HCT116 (cell line): ENCODE data around the gene RNF152. TPM values are rescaled to one million over a fixed set of nuclear protein-coding genes. Genes with fewer than 3 reads are reported as not detected.

Source experiments
- ATAC-seq: fragments of 200-7000 bp; cut with Tn5 transposase; 2 replicates; pipeline ENCODE4 v1.9.1; 2020; ENCODE audit warnings: mild to moderate bottlenecking, moderate library complexity
- BruUV-seq: library from RNA; stranded (reverse); fragments of 400-500 nt; replicated peaks from 2 replicates; lab custom pipeline; 2021; lab: Mats Ljungman, UMichigan
- CTCF ChIA-PET: fragments of 300-600 bp; sonication (Branson Sonifier 250); formaldehyde crosslinking; loops from one replicate; lab custom pipeline; 2021; ENCODE audit warnings: antibody characterized with exemption; lab: Charles Lee
- POLR2A ChIA-PET: fragments of 300-600, 350-600 bp; sonication (Branson Sonifier 250); formaldehyde crosslinking; loops from one replicate; lab custom pipeline; 2021; ENCODE audit warnings: antibody characterized with exemption; lab: Charles Lee
- RAD21 ChIA-PET, 2 experiments: fragments of 300-600 bp; sonication (Branson Sonifier 250); formaldehyde crosslinking; loops; one replicate each; lab custom pipeline; 2023; ENCODE audit warnings: low total read pairs in 2 of 2; ENCODE audit not compliant: uncharacterized antibody in 2 of 2, unreplicated experiment in 2 of 2, low non-redundant PET in 1 of 2; lab: Charles Lee
- DNase-seq: peaks from one replicate; pipeline ENCODE4 v3.0.0-alpha.2; 2010; ENCODE audit warnings: low read depth, low spot score
- H2AFZ ChIP-seq: fragments of 200-600 bp; shearing (Covaris generic), sonication (generic); 2 replicates; pipeline ENCODE4 v1.6.1; 2017; ENCODE audit warnings: low read depth, mixed run types, mixed read lengths, antibody characterized with exemption, low read length; ENCODE audit not compliant: poor library complexity, severe bottlenecking
- H3K27ac ChIP-seq: 2 replicates; pipeline ENCODE4 v1.5.1; 2012; ENCODE audit warnings: low read depth, low read length
- H3K27me3 ChIP-seq: fragments of 200-600 bp; sonication (generic); 2 replicates; pipeline ENCODE4 v1.6.1; 2016; ENCODE audit warnings: mixed run types, low read length, mixed read lengths; ENCODE audit not compliant: insufficient read depth
- H3K36me3 ChIP-seq, 2 experiments: fragments of 200-500 bp in 1 of 2; fragments of 200-600 bp in 1 of 2; sonication (Bioruptor generic) in 1 of 2; sonication (generic) in 1 of 2; 2 replicates each; pipeline versions ENCODE4 v1.5.1 to v1.6.1; 2014 to 2016; ENCODE audit warnings: low read length in 2 of 2, inconsistent platforms in 1 of 2, mixed read lengths in 1 of 2, mixed run types in 1 of 2; ENCODE audit not compliant: insufficient read depth in 2 of 2, control insufficient read depth in 1 of 2
- H3K4me1 ChIP-seq, 2 experiments: fragments of 200-600 bp in 1 of 2; sonication (generic) in 1 of 2; 2 replicates each; pipeline versions ENCODE4 v1.5.1 to v1.6.1; 2012 to 2017; ENCODE audit warnings: low read length in 2 of 2, inconsistent platforms in 1 of 2, mild to moderate bottlenecking in 1 of 2, mixed read lengths in 1 of 2, mixed run types in 1 of 2, moderate library complexity in 1 of 2; ENCODE audit not compliant: insufficient read depth in 2 of 2, control insufficient read depth in 1 of 2
- H3K4me2 ChIP-seq: fragments of 200-600 bp; sonication (generic); 2 replicates; pipeline ENCODE4 v1.6.1; 2017; ENCODE audit warnings: mixed run types, low read length, mixed read lengths
- H3K4me3 ChIP-seq, 2 experiments: fragments of 200-600 bp in 1 of 2; sonication (generic) in 1 of 2; replicated peaks in 1 of 2; 2 replicates each; pipeline ENCODE4 v1.5.1; 2011 to 2016; ENCODE audit warnings: low read length in 2 of 2, control low read depth in 1 of 2, low read depth in 1 of 2, mild to moderate bottlenecking in 1 of 2, mixed read lengths in 1 of 2, mixed run types in 1 of 2
- H3K79me2 ChIP-seq: fragments of 200-600 bp; sonication (generic); 2 replicates; pipeline ENCODE4 v1.6.1; 2017; ENCODE audit warnings: mild to moderate bottlenecking, mixed run types, low read length, moderate library complexity, mixed read lengths; ENCODE audit not compliant: insufficient read depth
- H3K9ac ChIP-seq: fragments of 200-600 bp; sonication (generic); 2 replicates; pipeline ENCODE4 v1.6.1; 2016; ENCODE audit warnings: low read length, mixed read lengths
- H3K9me2 ChIP-seq: fragments of 200-600 bp; sonication (generic), shearing (Covaris generic); 2 replicates; pipeline ENCODE4 v1.6.1; 2017; ENCODE audit warnings: mixed run types, mild to moderate bottlenecking, moderate library complexity; ENCODE audit not compliant: insufficient read depth
- H3K9me3 ChIP-seq, 2 experiments: fragments of 200-500 bp in 1 of 2; fragments of 200-600 bp in 1 of 2; sonication (Bioruptor generic) in 1 of 2; sonication (generic) in 1 of 2; 2 replicates each; pipeline ENCODE4 v1.6.1; 2014 to 2017; ENCODE audit warnings: low read length in 2 of 2, mixed read lengths in 2 of 2, inconsistent platforms in 1 of 2, low read depth in 1 of 2, mild to moderate bottlenecking in 1 of 2, mixed run types in 1 of 2, moderate library complexity in 1 of 2; ENCODE audit not compliant: control insufficient read depth in 1 of 2, insufficient read depth in 1 of 2
- H4K20me1 ChIP-seq: fragments of 200-600 bp; sonication (generic), shearing (Covaris generic); 2 replicates; pipeline ENCODE4 v1.6.1; 2017; ENCODE audit warnings: mixed run types, mild to moderate bottlenecking, moderate library complexity; ENCODE audit not compliant: insufficient read depth
- ATF3 ChIP-seq: IDR thresholded peaks from 2 replicates; pipeline ENCODE4 v1.6.1; 2012
- CBX3 ChIP-seq: IDR thresholded peaks from 2 replicates; pipeline ENCODE4 v1.6.1; 2012; ENCODE audit warnings: low read depth
- CEBPB ChIP-seq: IDR thresholded peaks from 2 replicates; pipeline ENCODE4 v1.6.1; 2012; ENCODE audit warnings: low read depth
- CTCF ChIP-seq, 3 experiments: fragments of 200-600 bp in 1 of 3; sonication (generic) in 1 of 3; IDR thresholded peaks in 2 of 3; conservative IDR thresholded peaks in 1 of 3; 2 replicates each; pipeline ENCODE4 v1.5.1; 2012 to 2017; ENCODE audit warnings: low read depth in 2 of 3, low read length in 2 of 3, antibody characterized with exemption in 1 of 3, borderline replicate concordance in 1 of 3, control low read depth in 1 of 3, mild to moderate bottlenecking in 1 of 3, mixed read lengths in 1 of 3, mixed run types in 1 of 3, moderate library complexity in 1 of 3; ENCODE audit not compliant: insufficient read depth in 1 of 3
- EGR1 ChIP-seq: IDR thresholded peaks from 2 replicates; pipeline ENCODE4 v1.6.1; 2012; ENCODE audit warnings: low read depth
- ELF1 ChIP-seq: IDR thresholded peaks from 2 replicates; pipeline ENCODE4 v1.6.1; 2012; ENCODE audit warnings: low read depth, borderline replicate concordance
- EZH2 ChIP-seq: fragments of 200-600 bp; sonication (generic); IDR thresholded peaks from 2 replicates; pipeline ENCODE4 v1.6.1; 2017; ENCODE audit warnings: antibody characterized with exemption, mixed run types
- EZH2phosphoT487 ChIP-seq: fragments of 200-600 bp; IDR thresholded peaks from 2 replicates; pipeline ENCODE4 v1.6.1; 2018; ENCODE audit warnings: antibody characterized with exemption, borderline replicate concordance
- FOSL1 ChIP-seq: IDR thresholded peaks from 2 replicates; pipeline ENCODE4 v1.6.1; 2012; ENCODE audit warnings: low read depth
- JUND ChIP-seq: IDR thresholded peaks from 2 replicates; pipeline ENCODE4 v1.6.1; 2012
- POLR2AphosphoS5 ChIP-seq: IDR thresholded peaks from 2 replicates; pipeline ENCODE4 v1.6.1; 2011; ENCODE audit warnings: mild to moderate bottlenecking, low read depth, low read length, moderate library complexity
- RAD21 ChIP-seq: IDR thresholded peaks from 2 replicates; pipeline ENCODE4 v1.6.1; 2012; ENCODE audit warnings: low read depth, mild to moderate bottlenecking
- SIN3A ChIP-seq: IDR thresholded peaks from 2 replicates; pipeline ENCODE4 v1.6.1; 2012; ENCODE audit warnings: low read depth
- SP1 ChIP-seq: IDR thresholded peaks from 2 replicates; pipeline ENCODE4 v1.6.1; 2012; ENCODE audit warnings: low read depth
- SRF ChIP-seq: IDR thresholded peaks from 2 replicates; pipeline ENCODE4 v1.6.1; 2012; ENCODE audit warnings: low read depth
- TCF7L2 ChIP-seq: IDR thresholded peaks from 2 replicates; pipeline ENCODE4 v1.7.0; 2011; ENCODE audit warnings: borderline replicate concordance, inconsistent platforms; ENCODE audit not compliant: insufficient read depth, insufficient read length; ENCODE audit errors: extremely low read depth
- ZBTB33 ChIP-seq: IDR thresholded peaks from 2 replicates; pipeline ENCODE4 v1.6.1; 2011; ENCODE audit warnings: mild to moderate bottlenecking, low read length, moderate library complexity; ENCODE audit not compliant: insufficient replicate concordance; ENCODE audit errors: extremely low read depth
- ZFX ChIP-seq: fragments of 450-650 bp; IDR thresholded peaks from 2 replicates; pipeline ENCODE4 v1.6.1; 2017
- ZNF274 ChIP-seq: fragments of 200-500 bp; sonication (Bioruptor generic); IDR thresholded peaks from 2 replicates; pipeline ENCODE4 v1.6.1; 2014; ENCODE audit warnings: mild to moderate bottlenecking, low read depth, low read length, inconsistent platforms
- intact Hi-C: fragments of 100-400 bp; cut with micrococcal nuclease; formaldehyde crosslinking; loops from 2 replicates; pipeline ENCODE4 v1.10.0; 2022
- total RNA-seq: library from RNA; stranded (reverse); gene quantifications from one replicate; pipeline ENCODE4 v1.2.1, GENCODE V29; 2021; ENCODE audit not compliant: unreplicated experiment
- TF ChIP-seq, protein P1 (sequence below): IDR thresholded peaks from 2 replicates; pipeline ENCODE4 v1.6.1; 2012

The RNF152 gene
- total RNA-seq, 1 experiment from 2014 or later, result 0.47 TPM

DNA sequence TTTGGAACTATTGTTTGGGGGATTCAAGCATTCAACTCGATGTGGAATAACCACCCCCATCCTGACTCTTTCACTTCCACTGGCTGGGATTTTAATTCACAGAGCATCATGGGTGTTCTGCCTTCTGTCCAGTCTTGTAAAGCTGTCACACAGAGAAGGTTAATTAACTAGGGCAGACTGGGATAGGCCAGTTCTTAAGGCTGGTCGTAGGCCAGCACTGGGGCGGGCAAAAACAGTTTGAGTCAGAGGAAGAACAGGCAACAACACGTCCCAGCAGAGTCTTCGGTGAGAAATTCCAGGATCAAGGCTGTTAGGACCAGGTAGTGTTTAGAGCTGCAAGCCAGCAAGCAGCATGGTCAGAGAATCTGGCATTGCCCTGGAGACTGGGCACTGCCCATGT, 4.0 kb upstream of the RNF152 start:
- no peak for TF ChIP-seq EZH2
- no peak for TF ChIP-seq POLR2AphosphoS5
- no peak for TF ChIP-seq CEBPB
- no peak for TF ChIP-seq CTCF (IDR thresholded peaks at IDR 0.05 in 2 of 3, conservative IDR thresholded peaks at IDR 0.05 in 1 of 3; ENCODE audit: borderline replicate concordance in 1 of 3, insufficient read depth in 1 of 3, low read depth in 2 of 3, low read length in 2 of 3)
- TF ChIP-seq ZBTB33, result no peak
- no peak for TF ChIP-seq ATF3
- no peak for TF ChIP-seq ZNF274
- no peak for TF ChIP-seq JUND
- no peak for TF ChIP-seq ELF1
- no peak for TF ChIP-seq TCF7L2
- TF ChIP-seq SP1, result no peak
- no peak for TF ChIP-seq SRF
- TF ChIP-seq, protein P1, sequence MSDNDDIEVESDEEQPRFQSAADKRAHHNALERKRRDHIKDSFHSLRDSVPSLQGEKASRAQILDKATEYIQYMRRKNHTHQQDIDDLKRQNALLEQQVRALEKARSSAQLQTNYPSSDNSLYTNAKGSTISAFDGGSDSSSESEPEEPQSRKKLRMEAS, result no peak
- TF ChIP-seq CBX3, result no peak
- no peak for TF ChIP-seq SIN3A
- TF ChIP-seq ZFX, result no peak
- TF ChIP-seq FOSL1, result no peak
- no peak for TF ChIP-seq EGR1
- TF ChIP-seq RAD21, result no peak
- TF ChIP-seq EZH2phosphoT487, result no peak
- TF ChIP-seq, all 23 proteins: peak for 0
- Histone ChIP-seq H3K4me2 (no peak overlapping the region), H2AFZ (no peak overlapping the region), H3K9me3 (no peaks in the 10 kb centered on the region), H3K79me2 (no peaks in the 10 kb centered on the region), H3K27me3 (peaks cover 8% of the 10 kb centered on the region; the same call in 1 of the 2 replicates), H3K4me3 (no peak overlapping the region), H4K20me1 (no peaks in the 10 kb centered on the region), H3K36me3 (no peaks in the 10 kb centered on the region), H3K4me1 (peaks cover 0 to 15% of the 10 kb centered on the region in 2 experiments; a peak in 1 of 4 replicates), H3K27ac (no peak overlapping the region), H3K9ac (no peak overlapping the region), H3K9me2 (no peaks in the 10 kb centered on the region)
- intact Hi-C loops, result no loop called here
- ChIA-PET CTCF (no interaction called here), RAD21 (interaction anchor here in 1 of 2 experiments (0.6 kb wide), 1 partner anchor 246 kb away, joined by 5 read pairs; no protein-coding TSS in a partner anchor), POLR2A (no interaction called here)
- no peak for DNase-seq
- ATAC-seq, result no peak
- BruUV-seq, result no TSS peak
